Measurements from ENCODE around the gene TDRD6.

DNA sequence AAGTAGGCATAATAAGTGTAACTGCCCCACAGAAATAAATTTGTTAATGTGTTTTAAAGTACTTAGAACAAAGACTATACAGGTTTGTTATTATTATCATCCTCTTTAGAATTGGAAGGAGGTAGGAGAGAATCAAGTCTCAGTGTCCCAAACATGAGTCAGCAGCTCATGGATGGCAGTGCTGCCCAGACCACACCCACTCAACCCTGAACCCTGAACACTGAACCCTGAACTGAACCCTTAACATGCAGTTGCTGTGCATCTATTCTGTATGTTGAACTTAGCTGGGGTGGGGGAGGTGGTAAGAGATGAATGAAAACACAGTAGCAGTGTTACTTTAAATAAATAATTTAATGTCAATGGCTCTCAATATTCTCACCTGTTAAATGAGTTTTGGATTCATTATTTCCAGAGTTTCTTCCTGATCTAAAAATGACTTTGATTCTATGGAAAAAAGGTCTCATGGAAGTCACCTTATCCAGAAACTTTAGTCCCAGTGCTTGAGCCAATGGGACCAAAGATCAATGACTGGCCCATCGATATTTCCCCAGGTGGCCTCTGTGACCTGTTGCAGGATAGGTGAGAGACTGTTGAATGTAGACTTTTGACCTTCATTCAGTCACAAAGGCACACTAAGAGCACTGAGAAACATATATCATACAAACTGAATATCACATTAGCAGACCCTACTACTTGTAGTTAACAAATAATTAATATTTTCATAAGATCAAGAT lies 55.9 kb downstream of the TDRD6 start:
- TF ChIP-seq, protein P1, sequence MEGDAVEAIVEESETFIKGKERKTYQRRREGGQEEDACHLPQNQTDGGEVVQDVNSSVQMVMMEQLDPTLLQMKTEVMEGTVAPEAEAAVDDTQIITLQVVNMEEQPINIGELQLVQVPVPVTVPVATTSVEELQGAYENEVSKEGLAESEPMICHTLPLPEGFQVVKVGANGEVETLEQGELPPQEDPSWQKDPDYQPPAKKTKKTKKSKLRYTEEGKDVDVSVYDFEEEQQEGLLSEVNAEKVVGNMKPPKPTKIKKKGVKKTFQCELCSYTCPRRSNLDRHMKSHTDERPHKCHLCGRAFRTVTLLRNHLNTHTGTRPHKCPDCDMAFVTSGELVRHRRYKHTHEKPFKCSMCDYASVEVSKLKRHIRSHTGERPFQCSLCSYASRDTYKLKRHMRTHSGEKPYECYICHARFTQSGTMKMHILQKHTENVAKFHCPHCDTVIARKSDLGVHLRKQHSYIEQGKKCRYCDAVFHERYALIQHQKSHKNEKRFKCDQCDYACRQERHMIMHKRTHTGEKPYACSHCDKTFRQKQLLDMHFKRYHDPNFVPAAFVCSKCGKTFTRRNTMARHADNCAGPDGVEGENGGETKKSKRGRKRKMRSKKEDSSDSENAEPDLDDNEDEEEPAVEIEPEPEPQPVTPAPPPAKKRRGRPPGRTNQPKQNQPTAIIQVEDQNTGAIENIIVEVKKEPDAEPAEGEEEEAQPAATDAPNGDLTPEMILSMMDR (IDR thresholded peaks at IDR 0.05) = no peak
- TF ChIP-seq POLR2A (IDR thresholded peaks at IDR 0.05) = no peak

All from thyroid gland (tissue), 4 donors.